GM18858 (cell line): ENCODE measurements around the gene TYW5.
A peak's percentile ranks its signal among the peaks of the same experiment; 100 is the strongest.

Source experiments
- ATAC-seq: cut with Tn5 transposase; IDR thresholded peaks from one replicate; pipeline ENCODE4 v1.9.1; 2021; ENCODE audit not compliant: unreplicated experiment

TYW5 gene

GRCh38 chr2:199975273-199975895, 20.1 kb upstream of the TYW5 start:
- no peak for ATAC-seq

- no peak for ATAC-seq
Observed at GRCh38 chr2:199973703-199974102, 18.4 kb upstream of the TYW5 start.

- ATAC-seq = no peak
Observed at GRCh38 chr2:199972088-199972626, 16.9 kb upstream of the TYW5 start.

GRCh38 chr2:199968126-199968525, 12.8 kb upstream of the TYW5 start:
- no peak for ATAC-seq

- no peak for ATAC-seq
Observed at GRCh38 chr2:199966976-199967375, 11.7 kb upstream of the TYW5 start.

GRCh38 chr2:199966405-199966804, 11.1 kb upstream of the TYW5 start:
- ATAC-seq = no peak

- no peak for ATAC-seq
Observed at GRCh38 chr2:199962203-199962602, 6.9 kb upstream of the TYW5 start.

- no peak for ATAC-seq
Observed at GRCh38 chr2:199958014-199958413, 2.7 kb upstream of the TYW5 start.

- ATAC-seq = no peak
Observed at GRCh38 chr2:199956062-199956380, 730 bp upstream of the TYW5 start.

- peak; percentile 25 for ATAC-seq
Observed at GRCh38 chr2:199955007-199955338, 318 bp downstream of the TYW5 start.

- ATAC-seq = no peak
Observed at GRCh38 chr2:199951023-199951422, 4.3 kb downstream of the TYW5 start.

GRCh38 chr2:199950396-199950795, 4.9 kb downstream of the TYW5 start:
- ATAC-seq = no peak

- ATAC-seq = no peak
Observed at GRCh38 chr2:199946836-199947235, 8.5 kb downstream of the TYW5 start.

- ATAC-seq = no peak
Observed at GRCh38 chr2:199946196-199946595, 9.1 kb downstream of the TYW5 start.

- ATAC-seq = no peak
Observed at GRCh38 chr2:199943373-199943772, 11.9 kb downstream of the TYW5 start.

GRCh38 chr2:199940373-199940772, 14.9 kb downstream of the TYW5 start:
- ATAC-seq = peak; percentile 60

GRCh38 chr2:199936554-199936953, 18.7 kb downstream of the TYW5 start:
- no peak for ATAC-seq

- ATAC-seq = no peak
Observed at GRCh38 chr2:199933466-199933865, 21.8 kb downstream of the TYW5 start.

- ATAC-seq = no peak
Observed at GRCh38 chr2:199932312-199932855, 22.9 kb downstream of the TYW5 start.

- no peak for ATAC-seq
Observed at GRCh38 chr2:199929262-199929661, 26.0 kb downstream of the TYW5 start.

- no peak for ATAC-seq
Observed at GRCh38 chr2:199928626-199929025, 26.7 kb downstream of the TYW5 start.

GRCh38 chr2:199928226-199928625, 27.1 kb downstream of the TYW5 start:
- no peak for ATAC-seq

GRCh38 chr2:199926806-199927205, 28.5 kb downstream of the TYW5 start:
- ATAC-seq = no peak
